Measurements from ENCODE around the gene ANXA6.
"Not testable (repeated sequence)": the region's sequence is repeated elsewhere in the genome, so short reads cannot be mapped to it uniquely, and the experiment has no call there.

Gene ANXA6

GRCh38 chr5:151179489-151179840 is 21.9 kb upstream of the ANXA6 start:
- H3K4me3 Mint-ChIP-seq, result no peak overlapping the region
- no peaks in the 10 kb centered on the region for H3K36me3 Mint-ChIP-seq (ENCODE audit: low read depth)
- H3K4me1 Mint-ChIP-seq, result peaks cover 22% of the 10 kb centered on the region
- no peak overlapping the region for H3K27ac Mint-ChIP-seq
- no peak for TF ChIP-seq CTCF (IDR thresholded peaks at IDR 0.05)
- H3K27me3 Mint-ChIP-seq (ENCODE audit: low read depth, poor library complexity), result peaks cover 12% of the 10 kb centered on the region
- DNase-seq, result no peak
- no peaks in the 10 kb centered on the region for H3K9me3 Mint-ChIP-seq

- peaks cover 12% of the 10 kb centered on the region for H3K27me3 Mint-ChIP-seq (ENCODE audit: low read depth, poor library complexity)
- H3K27ac Mint-ChIP-seq, result no peak overlapping the region
- no peaks in the 10 kb centered on the region for H3K9me3 Mint-ChIP-seq
- peaks cover 17% of the 10 kb centered on the region for H3K4me1 Mint-ChIP-seq
- no peak for TF ChIP-seq CTCF (IDR thresholded peaks at IDR 0.05)
- no peak overlapping the region for H3K4me3 Mint-ChIP-seq
- no peaks in the 10 kb centered on the region for H3K36me3 Mint-ChIP-seq (ENCODE audit: low read depth)
- no peak for DNase-seq
Observed at GRCh38 chr5:151178777-151179488, 21.4 kb upstream of the ANXA6 start.

GRCh38 chr5:151178372-151178771 is 20.8 kb upstream of the ANXA6 start:
- peaks cover 12% of the 10 kb centered on the region for H3K27me3 Mint-ChIP-seq (ENCODE audit: low read depth, poor library complexity)
- peaks cover 11% of the 10 kb centered on the region for H3K4me1 Mint-ChIP-seq
- H3K4me3 Mint-ChIP-seq, result no peak overlapping the region
- no peak overlapping the region for H3K27ac Mint-ChIP-seq
- no peaks in the 10 kb centered on the region for H3K9me3 Mint-ChIP-seq
- no peak for DNase-seq
- no peak for TF ChIP-seq CTCF (IDR thresholded peaks at IDR 0.05)
- H3K36me3 Mint-ChIP-seq (ENCODE audit: low read depth), result no peaks in the 10 kb centered on the region

- not testable (repeated sequence) for H3K4me1 Mint-ChIP-seq; DNase-seq; H3K4me3 Mint-ChIP-seq; H3K9me3 Mint-ChIP-seq; H3K27ac Mint-ChIP-seq; H3K36me3 Mint-ChIP-seq (ENCODE audit: low read depth)
- H3K27me3 Mint-ChIP-seq (ENCODE audit: low read depth, poor library complexity), result peaks cover 12% of the 10 kb centered on the region
Observed at GRCh38 chr5:151176268-151176667, 18.7 kb upstream of the ANXA6 start.

GRCh38 chr5:151174612-151175101 is 17.1 kb upstream of the ANXA6 start:
- DNase-seq, result no peak
- peaks cover 12% of the 10 kb centered on the region for H3K27me3 Mint-ChIP-seq (ENCODE audit: low read depth, poor library complexity)
- H3K4me1 Mint-ChIP-seq, result peaks cover 13% of the 10 kb centered on the region

More at GRCh38 chr5:151174612-151175101, 17.1 kb upstream of the ANXA6 start:
- Mint-ChIP-seq H3K4me3 (no peak overlapping the region), H3K27ac (no peak overlapping the region), H3K9me3 (no peaks in the 10 kb centered on the region), H3K36me3 (ENCODE audit: low read depth) (no peaks in the 10 kb centered on the region)
- TF ChIP-seq CTCF (IDR thresholded peaks at IDR 0.05), result no peak
